Measurements from ENCODE around the gene SND1. TPM values are rescaled to one million over a fixed set of nuclear protein-coding genes. Genes with fewer than 3 reads are reported as not detected.

The SND1 gene
- total and polyA plus RNA-seq, 2 donors from 2014 or later, result 83.0 to 154 TPM

DNA sequence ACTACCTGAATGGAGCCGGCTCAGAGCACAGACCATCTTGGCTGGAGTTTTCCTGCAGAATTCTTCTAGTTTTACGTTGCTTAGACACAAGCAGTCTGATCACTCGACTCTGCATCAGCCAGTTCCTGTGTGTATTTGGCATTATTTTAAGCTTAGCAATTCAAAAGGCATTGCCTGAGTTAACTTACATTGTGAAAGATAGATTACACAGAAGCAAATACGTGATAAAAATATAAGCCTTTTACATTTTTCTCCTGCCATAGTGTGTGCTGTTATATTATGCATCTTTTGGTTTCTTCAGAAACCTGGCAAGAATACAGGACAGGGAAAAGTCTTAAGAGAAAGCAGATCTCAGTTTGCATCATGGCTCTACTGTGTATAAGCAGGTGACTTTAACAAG lies 281.2 kb downstream of the SND1 start:
- peaks cover 2 to 8% (median 2%) of the 10 kb centered on the region in 3 donors for H3K36me3 ChIP-seq (ENCODE audit: control insufficient read depth in 2 of 3, insufficient read depth in 3 of 3, low read length in 3 of 3)
- no peak for DNase-seq
- no peak for FAIRE-seq
- no peak overlapping the region for H3K4me3 ChIP-seq (ENCODE audit: low read length in 3 of 3)
- intact Hi-C loops (cut with DNase I), result no loop called here
- no peak overlapping the region for H3K9ac ChIP-seq (ENCODE audit: low read length in 3 of 3)
- H3K27ac ChIP-seq (ENCODE audit: low read depth in 2 of 2, low read length in 2 of 2), result no peak overlapping the region
- H3K27me3 ChIP-seq (ENCODE audit: control insufficient read depth, insufficient read depth, low read length), result no peaks in the 10 kb centered on the region
- H3K9me3 ChIP-seq (ENCODE audit: control insufficient read depth in 2 of 3, insufficient read depth in 1 of 3, low read length in 3 of 3), result no peaks in the 10 kb centered on the region
- TF ChIP-seq, protein P1, sequence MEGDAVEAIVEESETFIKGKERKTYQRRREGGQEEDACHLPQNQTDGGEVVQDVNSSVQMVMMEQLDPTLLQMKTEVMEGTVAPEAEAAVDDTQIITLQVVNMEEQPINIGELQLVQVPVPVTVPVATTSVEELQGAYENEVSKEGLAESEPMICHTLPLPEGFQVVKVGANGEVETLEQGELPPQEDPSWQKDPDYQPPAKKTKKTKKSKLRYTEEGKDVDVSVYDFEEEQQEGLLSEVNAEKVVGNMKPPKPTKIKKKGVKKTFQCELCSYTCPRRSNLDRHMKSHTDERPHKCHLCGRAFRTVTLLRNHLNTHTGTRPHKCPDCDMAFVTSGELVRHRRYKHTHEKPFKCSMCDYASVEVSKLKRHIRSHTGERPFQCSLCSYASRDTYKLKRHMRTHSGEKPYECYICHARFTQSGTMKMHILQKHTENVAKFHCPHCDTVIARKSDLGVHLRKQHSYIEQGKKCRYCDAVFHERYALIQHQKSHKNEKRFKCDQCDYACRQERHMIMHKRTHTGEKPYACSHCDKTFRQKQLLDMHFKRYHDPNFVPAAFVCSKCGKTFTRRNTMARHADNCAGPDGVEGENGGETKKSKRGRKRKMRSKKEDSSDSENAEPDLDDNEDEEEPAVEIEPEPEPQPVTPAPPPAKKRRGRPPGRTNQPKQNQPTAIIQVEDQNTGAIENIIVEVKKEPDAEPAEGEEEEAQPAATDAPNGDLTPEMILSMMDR (IDR thresholded peaks at IDR 0.05; ENCODE audit: borderline replicate concordance, extremely low read depth, insufficient read depth), result no peak
- peaks cover 0 to 4% (median 0%) of the 10 kb centered on the region in 3 donors for H3K4me1 ChIP-seq (ENCODE audit: control insufficient read depth in 2 of 3, insufficient read depth in 2 of 3, low read depth in 1 of 3, low read length in 3 of 3)

DNA sequence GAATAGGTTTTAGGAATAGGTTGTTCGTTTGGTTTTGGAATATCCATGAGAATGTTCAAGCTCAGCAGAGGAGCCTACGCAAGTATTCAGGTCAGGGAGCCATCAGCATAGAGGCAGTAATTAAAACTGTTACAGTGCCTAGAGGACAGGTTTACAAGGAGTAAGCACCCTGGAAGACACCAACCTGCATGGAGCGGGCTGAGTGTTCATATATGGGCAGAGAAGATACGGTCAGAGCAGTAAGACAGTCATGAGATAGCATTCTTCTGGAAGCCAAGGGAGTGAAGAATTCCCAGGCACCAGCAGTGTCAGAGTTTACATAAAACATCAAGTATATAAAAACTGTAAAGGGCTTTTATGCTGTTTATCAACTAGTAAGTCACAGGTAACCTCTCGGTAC lies 282.7 kb downstream of the SND1 start:
- intact Hi-C loops (cut with DNase I), result no loop called here
- Histone ChIP-seq H3K36me3 (ENCODE audit: control insufficient read depth in 2 of 3, insufficient read depth in 3 of 3, low read length in 3 of 3) (peaks cover 2 to 8% (median 2%) of the 10 kb centered on the region in 3 donors), H3K27me3 (ENCODE audit: control insufficient read depth, insufficient read depth, low read length) (no peaks in the 10 kb centered on the region), H3K27ac (ENCODE audit: low read depth in 2 of 2, low read length in 2 of 2) (no peak overlapping the region), H3K9me3 (ENCODE audit: control insufficient read depth in 2 of 3, insufficient read depth in 1 of 3, low read length in 3 of 3) (no peaks in the 10 kb centered on the region), H3K4me1 (ENCODE audit: control insufficient read depth in 2 of 3, insufficient read depth in 2 of 3, low read depth in 1 of 3, low read length in 3 of 3) (peaks cover 0 to 4% (median 0%) of the 10 kb centered on the region in 3 donors), H3K4me3 (ENCODE audit: low read length in 3 of 3) (no peak overlapping the region), H3K9ac (ENCODE audit: low read length in 3 of 3) (no peak overlapping the region)
- no peak for DNase-seq
- FAIRE-seq, result no peak
- TF ChIP-seq, protein P1 (IDR thresholded peaks at IDR 0.05; ENCODE audit: borderline replicate concordance, extremely low read depth, insufficient read depth), result no peak

DNA sequence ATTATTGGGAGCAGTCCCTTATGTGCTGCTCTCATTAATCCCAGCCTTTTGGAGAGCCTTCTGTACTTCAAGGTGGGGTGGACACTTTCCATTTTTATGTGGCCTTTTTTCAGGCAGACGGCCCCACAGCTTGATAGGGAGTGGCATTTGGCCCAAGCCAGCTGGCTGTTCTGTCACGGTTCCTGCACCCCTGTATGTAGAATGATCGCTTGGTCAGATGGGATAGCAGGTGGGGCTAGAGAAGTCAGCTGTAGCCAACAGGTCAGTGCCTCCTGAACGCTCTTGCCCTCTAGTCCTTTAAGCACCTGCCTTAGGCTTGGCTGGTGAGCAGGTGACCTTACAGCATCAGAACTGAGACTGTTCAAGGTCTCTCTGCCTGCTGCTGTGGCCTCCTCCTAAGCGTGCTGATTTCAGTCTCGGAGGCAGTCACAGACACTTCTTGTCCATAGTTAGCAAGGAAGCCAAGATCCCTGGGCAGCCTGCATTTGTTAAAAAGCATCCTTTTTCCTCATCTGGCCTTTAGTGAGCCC lies 283.9 kb downstream of the SND1 start:
- Histone ChIP-seq H3K27ac (ENCODE audit: low read depth in 2 of 2, low read length in 2 of 2) (no peak overlapping the region), H3K4me3 (ENCODE audit: low read length in 3 of 3) (no peak overlapping the region), H3K4me1 (ENCODE audit: control insufficient read depth in 2 of 3, insufficient read depth in 2 of 3, low read depth in 1 of 3, low read length in 3 of 3) (peaks cover 0 to 4% (median 0%) of the 10 kb centered on the region in 3 donors), H3K9ac (ENCODE audit: low read length in 3 of 3) (no peak overlapping the region), H3K27me3 (ENCODE audit: control insufficient read depth, insufficient read depth, low read length) (no peaks in the 10 kb centered on the region), H3K9me3 (ENCODE audit: control insufficient read depth in 2 of 3, insufficient read depth in 1 of 3, low read length in 3 of 3) (no peaks in the 10 kb centered on the region), H3K36me3 (ENCODE audit: control insufficient read depth in 2 of 3, insufficient read depth in 3 of 3, low read length in 3 of 3) (peaks cover 2 to 3% (median 2%) of the 10 kb centered on the region in 3 donors)
- no peak for FAIRE-seq
- TF ChIP-seq, protein P1 (IDR thresholded peaks at IDR 0.05; ENCODE audit: borderline replicate concordance, extremely low read depth, insufficient read depth), result no peak
- DNase-seq, result peak in 4 of 5 donors; percentile 20 to 60 (median 44)
- intact Hi-C loops (cut with DNase I), result no loop called here

All from kidney (tissue), 14 donors.